ENCODE results near the gene IL4R. TPM values are rescaled to one million over a fixed set of nuclear protein-coding genes. Genes with fewer than 3 reads are reported as not detected.

Gene IL4R
- total and polyA plus RNA-seq, 3 experiments from 2014 or later, result 41.6 to 142 (median 140) TPM

DNA sequence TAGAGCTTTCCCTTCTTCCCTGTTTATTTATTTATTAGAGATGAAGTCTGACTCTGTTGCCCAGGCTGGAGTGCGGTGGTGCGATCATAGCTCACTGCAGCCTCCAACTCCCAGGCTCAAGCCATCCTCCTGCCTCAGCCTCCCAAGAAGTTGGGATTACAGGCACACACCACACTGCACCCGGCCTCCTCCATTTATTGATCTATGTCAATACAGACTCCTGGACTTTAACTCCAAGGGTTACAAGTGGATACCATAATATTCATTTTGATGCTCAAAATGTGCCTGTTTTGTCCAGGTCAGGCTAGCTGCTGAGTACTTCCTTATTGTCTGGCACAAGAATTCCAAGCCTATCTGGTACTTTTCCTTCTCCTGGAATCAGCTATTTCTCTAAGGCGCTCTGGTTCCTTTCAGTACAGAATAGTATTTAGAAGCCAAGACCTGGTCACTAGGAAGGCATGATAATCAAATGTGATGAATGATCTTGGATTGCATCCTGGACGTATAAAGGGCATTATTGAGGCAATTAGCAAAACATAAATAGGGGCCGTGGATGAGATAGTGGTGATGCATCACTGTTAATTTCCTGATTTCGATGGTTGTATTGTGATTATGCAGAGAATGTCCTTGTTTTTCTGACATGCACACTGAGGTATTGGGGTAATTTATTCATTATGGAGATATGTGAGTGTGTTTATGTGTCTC lies 21.7 kb downstream of the IL4R start:
- Histone ChIP-seq H3K36me3 (ENCODE audit: insufficient read depth, low read length) (peaks cover 39% of the 10 kb centered on the region), H3K27ac (ENCODE audit: low read depth, low read length) (no peak overlapping the region), H3K4me1 (ENCODE audit: insufficient read depth, low read length) (peaks cover 8% of the 10 kb centered on the region), H3K4me3 (ENCODE audit: low read length) (no peak overlapping the region), H3K9me3 (ENCODE audit: low read length) (no peaks in the 10 kb centered on the region), H3K27me3 (ENCODE audit: insufficient read depth, low read length, poor library complexity, severe bottlenecking) (no peaks in the 10 kb centered on the region)
- Mint-ChIP-seq H3K9me3 (no peaks in the 10 kb centered on the region), H3K27ac (peak overlapping the region in 7 of 8 donors; percentile 6 to 72 (median 41)), H3K4me3 (no peak overlapping the region), H3K4me1 (peaks cover 20 to 53% (median 45%) of the 10 kb centered on the region in 3 donors), H3K36me3 (peaks cover 19 to 86% (median 22%) of the 10 kb centered on the region in 3 donors), H3K27me3 (no peaks in the 10 kb centered on the region)
- CTCF ChIA-PET, result interaction anchor here (1.1 kb wide), 1 partner anchor 13 kb away, joined by 3 read pairs; no protein-coding TSS in a partner anchor
- peak in 1 of 5 donors; percentile 3 for DNase-seq
- POLR2A ChIA-PET, result no interaction called here

DNA sequence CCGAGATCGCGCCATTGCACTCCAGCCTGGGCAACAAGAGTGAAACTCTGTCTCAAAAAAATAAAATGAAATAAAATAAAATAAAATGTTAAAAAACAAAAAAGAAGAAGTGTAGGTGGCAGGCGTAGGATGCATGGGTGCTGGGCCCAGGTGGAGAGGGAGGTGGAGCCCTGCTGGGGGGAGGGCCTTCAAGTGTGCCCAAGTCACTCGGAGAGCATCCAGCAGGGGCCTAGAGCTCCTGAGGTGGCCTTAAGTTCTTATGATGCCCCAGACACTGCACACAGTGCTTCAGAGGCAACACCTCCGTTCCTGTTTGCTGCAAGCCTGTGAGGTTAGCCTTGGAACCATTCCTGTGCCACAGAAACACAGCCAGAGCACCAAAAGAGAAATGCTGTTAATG lies 23.2 kb downstream of the IL4R start:
- no peaks in the 10 kb centered on the region for H3K9me3 ChIP-seq (ENCODE audit: low read length)
- peaks cover 21 to 40% (median 31%) of the 10 kb centered on the region in 3 donors for H3K4me1 Mint-ChIP-seq
- H3K27ac Mint-ChIP-seq, result peak overlapping the region in 3 of 8 donors; percentile 47 to 76 (median 72)
- H3K4me1 ChIP-seq (ENCODE audit: insufficient read depth, low read length), result no peaks in the 10 kb centered on the region
- POLR2A ChIA-PET, result no interaction called here
- DNase-seq, result no peak
- CTCF ChIA-PET, result no interaction called here
- H3K27me3 Mint-ChIP-seq, result no peaks in the 10 kb centered on the region
- H3K27ac ChIP-seq (ENCODE audit: low read depth, low read length), result no peak overlapping the region
- H3K36me3 Mint-ChIP-seq, result peaks cover 20 to 88% (median 26%) of the 10 kb centered on the region in 3 donors
- H3K27me3 ChIP-seq (ENCODE audit: insufficient read depth, low read length, poor library complexity, severe bottlenecking), result no peaks in the 10 kb centered on the region
- peaks cover 45% of the 10 kb centered on the region for H3K36me3 ChIP-seq (ENCODE audit: insufficient read depth, low read length)
- H3K4me3 ChIP-seq (ENCODE audit: low read length), result no peak overlapping the region
- no peak overlapping the region for H3K4me3 Mint-ChIP-seq
- H3K9me3 Mint-ChIP-seq, result no peaks in the 10 kb centered on the region

DNA sequence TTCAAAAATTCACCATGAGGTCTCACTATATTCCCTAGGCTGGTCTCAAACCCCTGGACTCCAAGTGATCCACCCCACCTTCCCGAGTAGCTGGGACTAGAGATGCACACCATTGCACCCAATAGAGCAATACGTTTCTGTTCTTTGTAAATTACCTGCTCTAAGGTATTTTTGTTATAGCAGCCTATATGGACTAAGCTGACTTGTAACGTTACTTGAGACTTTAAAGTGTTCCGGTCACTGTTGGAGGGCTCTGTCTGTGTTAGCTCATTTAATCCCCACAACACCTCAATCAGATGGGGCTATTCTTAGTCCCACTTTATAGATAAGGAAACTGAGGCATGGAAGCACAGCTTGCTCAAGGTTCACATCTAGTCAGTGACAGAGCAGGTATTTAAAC lies 25.4 kb downstream of the IL4R start:
- Mint-ChIP-seq H3K4me1 (peaks cover 19 to 30% (median 20%) of the 10 kb centered on the region in 3 donors), H3K9me3 (no peaks in the 10 kb centered on the region), H3K27ac (no peak overlapping the region), H3K27me3 (no peaks in the 10 kb centered on the region), H3K4me3 (no peak overlapping the region), H3K36me3 (peaks cover 20 to 88% (median 28%) of the 10 kb centered on the region in 3 donors)
- Histone ChIP-seq H3K4me3 (ENCODE audit: low read length) (no peak overlapping the region), H3K27ac (ENCODE audit: low read depth, low read length) (no peak overlapping the region), H3K9me3 (ENCODE audit: low read length) (no peaks in the 10 kb centered on the region), H3K36me3 (ENCODE audit: insufficient read depth, low read length) (peaks cover 56% of the 10 kb centered on the region), H3K27me3 (ENCODE audit: insufficient read depth, low read length, poor library complexity, severe bottlenecking) (no peaks in the 10 kb centered on the region), H3K4me1 (ENCODE audit: insufficient read depth, low read length) (no peaks in the 10 kb centered on the region)
- ChIA-PET CTCF (interaction anchor here (1.5 kb wide), 1 partner anchor 20 kb away, joined by 4 read pairs; no protein-coding TSS in a partner anchor), POLR2A (no interaction called here)
- no peak for DNase-seq

DNA sequence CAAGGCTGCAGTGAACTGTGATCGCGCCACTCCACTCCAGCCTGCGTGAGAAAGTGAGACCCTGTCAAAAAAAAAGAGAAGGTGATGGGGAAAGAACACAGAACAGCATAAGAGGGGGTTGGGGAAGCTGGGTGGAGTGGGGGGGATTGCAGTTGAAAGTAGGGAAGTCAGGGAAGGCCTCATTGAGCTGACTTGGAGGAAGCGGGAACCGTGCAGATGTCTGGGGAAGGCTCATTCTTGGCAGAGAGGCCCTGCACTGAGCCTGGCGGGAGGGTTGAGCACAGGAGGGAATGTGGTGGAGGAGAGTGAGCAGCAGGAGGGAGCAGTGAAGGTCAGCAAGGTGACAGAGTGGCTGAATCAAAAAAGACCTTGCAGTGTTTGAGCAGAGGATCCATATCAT lies 26.9 kb downstream of the IL4R start:
- peak overlapping the region in 1 of 7 donors; percentile 19 for H3K4me3 Mint-ChIP-seq
- CTCF ChIA-PET, result no interaction called here
- H3K27me3 ChIP-seq (ENCODE audit: insufficient read depth, low read length, poor library complexity, severe bottlenecking), result no peaks in the 10 kb centered on the region
- H3K9me3 ChIP-seq (ENCODE audit: low read length), result no peaks in the 10 kb centered on the region
- H3K36me3 Mint-ChIP-seq, result peaks cover 20 to 87% (median 23%) of the 10 kb centered on the region in 3 donors
- no peaks in the 10 kb centered on the region for H3K27me3 Mint-ChIP-seq
- H3K4me1 ChIP-seq (ENCODE audit: insufficient read depth, low read length), result no peaks in the 10 kb centered on the region
- POLR2A ChIA-PET, result no interaction called here
- peak overlapping the region in 4 of 8 donors; percentile 63 to 88 (median 71) for H3K27ac Mint-ChIP-seq
- H3K27ac ChIP-seq (ENCODE audit: low read depth, low read length), result no peak overlapping the region
- H3K4me1 Mint-ChIP-seq, result peaks cover 7 to 18% (median 12%) of the 10 kb centered on the region in 3 donors
- no peaks in the 10 kb centered on the region for H3K9me3 Mint-ChIP-seq
- no peak overlapping the region for H3K4me3 ChIP-seq (ENCODE audit: low read length)
- peaks cover 48% of the 10 kb centered on the region for H3K36me3 ChIP-seq (ENCODE audit: insufficient read depth, low read length)
- no peak for DNase-seq

DNA sequence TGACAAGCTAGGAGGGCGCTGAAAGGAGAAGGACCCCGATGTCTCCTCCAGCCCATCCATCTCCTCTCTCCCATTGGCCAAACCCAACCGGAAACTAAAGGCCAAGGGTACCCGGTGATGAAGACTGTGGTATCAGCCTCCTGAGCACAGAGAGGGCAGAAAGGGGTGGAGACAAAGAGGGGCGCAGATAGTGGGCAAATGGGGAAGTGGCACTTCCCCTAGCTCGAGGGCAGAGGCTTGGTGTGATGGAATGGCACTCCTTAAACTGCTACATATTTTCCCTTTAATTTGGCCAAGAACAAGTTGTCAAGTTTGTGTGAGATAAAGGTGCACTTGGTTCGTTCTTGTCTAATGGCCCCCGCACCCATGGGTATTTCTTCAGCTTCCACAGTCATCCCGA lies 27.8 kb downstream of the IL4R start:
- no peak overlapping the region for H3K4me3 ChIP-seq (ENCODE audit: low read length)
- DNase-seq, result no peak
- no peaks in the 10 kb centered on the region for H3K27me3 ChIP-seq (ENCODE audit: insufficient read depth, low read length, poor library complexity, severe bottlenecking)
- no peaks in the 10 kb centered on the region for H3K9me3 Mint-ChIP-seq
- peaks cover 20 to 85% (median 24%) of the 10 kb centered on the region in 3 donors for H3K36me3 Mint-ChIP-seq
- peaks cover 0 to 11% (median 7%) of the 10 kb centered on the region in 3 donors for H3K4me1 Mint-ChIP-seq
- H3K27ac Mint-ChIP-seq, result peak overlapping the region in 3 of 8 donors; percentile 34 to 77 (median 71)
- no peaks in the 10 kb centered on the region for H3K9me3 ChIP-seq (ENCODE audit: low read length)
- no peaks in the 10 kb centered on the region for H3K4me1 ChIP-seq (ENCODE audit: insufficient read depth, low read length)
- no peak overlapping the region for H3K4me3 Mint-ChIP-seq
- peaks cover 49% of the 10 kb centered on the region for H3K36me3 ChIP-seq (ENCODE audit: insufficient read depth, low read length)
- ChIA-PET POLR2A (no interaction called here), CTCF (no interaction called here)
- no peaks in the 10 kb centered on the region for H3K27me3 Mint-ChIP-seq
- H3K27ac ChIP-seq (ENCODE audit: low read depth, low read length), result no peak overlapping the region

DNA sequence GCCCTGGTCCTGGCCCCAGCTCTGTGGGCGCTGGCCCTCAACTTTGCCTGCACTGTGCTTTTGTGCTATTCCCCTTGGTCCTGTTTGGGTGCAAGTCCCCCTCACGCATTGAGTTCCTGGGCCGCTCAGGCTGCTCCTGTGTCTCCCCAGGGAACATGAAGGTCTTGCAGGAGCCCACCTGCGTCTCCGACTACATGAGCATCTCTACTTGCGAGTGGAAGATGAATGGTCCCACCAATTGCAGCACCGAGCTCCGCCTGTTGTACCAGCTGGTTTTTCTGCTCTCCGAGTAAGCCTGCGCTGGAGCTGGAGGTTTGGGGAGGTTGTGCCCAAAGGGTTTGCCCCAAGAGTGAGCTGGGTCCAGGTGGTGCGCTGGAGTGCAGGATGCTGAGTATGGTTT lies 28.2 kb downstream of the IL4R start:
- Histone ChIP-seq H3K27me3 (ENCODE audit: insufficient read depth, low read length, poor library complexity, severe bottlenecking) (no peaks in the 10 kb centered on the region), H3K4me1 (ENCODE audit: insufficient read depth, low read length) (no peaks in the 10 kb centered on the region), H3K27ac (ENCODE audit: low read depth, low read length) (no peak overlapping the region), H3K4me3 (ENCODE audit: low read length) (no peak overlapping the region), H3K36me3 (ENCODE audit: insufficient read depth, low read length) (peaks cover 53% of the 10 kb centered on the region), H3K9me3 (ENCODE audit: low read length) (no peaks in the 10 kb centered on the region)
- ChIA-PET POLR2A (no interaction called here), CTCF (no interaction called here)
- Mint-ChIP-seq H3K27me3 (no peaks in the 10 kb centered on the region), H3K4me1 (peaks cover 0 to 11% (median 7%) of the 10 kb centered on the region in 3 donors), H3K4me3 (no peak overlapping the region), H3K27ac (peak overlapping the region in 2 of 8 donors; percentile 34 to 55), H3K9me3 (no peaks in the 10 kb centered on the region), H3K36me3 (peaks cover 20 to 88% (median 26%) of the 10 kb centered on the region in 3 donors)
- no peak for DNase-seq

DNA sequence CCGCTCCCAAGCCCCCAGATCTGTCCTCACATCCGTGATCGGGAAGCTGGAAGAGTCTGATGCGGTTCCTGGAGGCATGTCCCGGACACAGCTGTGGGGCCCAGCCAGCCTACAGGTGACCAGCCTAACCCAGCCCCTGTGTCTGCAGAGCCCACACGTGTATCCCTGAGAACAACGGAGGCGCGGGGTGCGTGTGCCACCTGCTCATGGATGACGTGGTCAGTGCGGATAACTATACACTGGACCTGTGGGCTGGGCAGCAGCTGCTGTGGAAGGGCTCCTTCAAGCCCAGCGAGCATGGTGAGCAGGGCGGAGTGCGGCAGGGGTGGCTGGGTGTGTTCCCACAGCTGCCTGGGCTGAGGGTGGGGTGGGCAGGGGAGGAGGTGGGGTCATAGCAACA lies 30.9 kb downstream of the IL4R start:
- Mint-ChIP-seq H3K4me3 (no peak overlapping the region), H3K27ac (peak overlapping the region in 4 of 8 donors; percentile 27 to 79 (median 48)), H3K9me3 (no peaks in the 10 kb centered on the region), H3K36me3 (peaks cover 24 to 95% (median 42%) of the 10 kb centered on the region in 3 donors), H3K4me1 (peaks cover 0 to 10% (median 8%) of the 10 kb centered on the region in 3 donors), H3K27me3 (no peaks in the 10 kb centered on the region)
- H3K27me3 ChIP-seq (ENCODE audit: insufficient read depth, low read length, poor library complexity, severe bottlenecking), result no peaks in the 10 kb centered on the region
- ChIA-PET POLR2A (no interaction called here), CTCF (interaction anchor here (1.6 kb wide), 1 partner anchor 114 kb away, joined by 5 read pairs; no protein-coding TSS in a partner anchor)
- no peak for DNase-seq
- peaks cover 66% of the 10 kb centered on the region for H3K36me3 ChIP-seq (ENCODE audit: insufficient read depth, low read length)
- no peaks in the 10 kb centered on the region for H3K9me3 ChIP-seq (ENCODE audit: low read length)
- H3K27ac ChIP-seq (ENCODE audit: low read depth, low read length), result no peak overlapping the region
- no peak overlapping the region for H3K4me3 ChIP-seq (ENCODE audit: low read length)
- peaks cover 5% of the 10 kb centered on the region for H3K4me1 ChIP-seq (ENCODE audit: insufficient read depth, low read length)

DNA sequence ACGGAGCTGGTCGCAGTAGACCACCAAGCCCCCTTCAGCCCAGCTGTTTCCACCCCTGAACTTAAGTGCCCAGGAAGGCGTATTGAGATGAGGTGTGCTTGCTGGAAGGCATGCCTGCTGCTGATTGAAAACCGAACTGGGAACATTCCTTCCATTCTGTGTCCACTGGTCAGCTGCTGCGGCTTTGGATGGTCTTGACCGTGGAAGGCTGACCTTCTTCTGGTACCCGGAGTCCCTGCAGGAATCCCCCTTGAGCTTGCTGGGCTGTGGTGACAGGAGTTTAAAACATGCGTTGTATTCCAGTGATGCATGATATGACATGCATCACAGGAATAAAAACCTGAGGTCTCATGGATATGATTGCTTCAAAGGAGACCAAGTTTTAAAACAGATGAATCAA lies 31.4 kb downstream of the IL4R start:
- peaks cover 27 to 96% (median 45%) of the 10 kb centered on the region in 3 donors for H3K36me3 Mint-ChIP-seq
- no peak overlapping the region for H3K27ac Mint-ChIP-seq
- Histone ChIP-seq H3K27ac (ENCODE audit: low read depth, low read length) (no peak overlapping the region), H3K27me3 (ENCODE audit: insufficient read depth, low read length, poor library complexity, severe bottlenecking) (no peaks in the 10 kb centered on the region), H3K36me3 (ENCODE audit: insufficient read depth, low read length) (peaks cover 70% of the 10 kb centered on the region), H3K4me1 (ENCODE audit: insufficient read depth, low read length) (peaks cover 5% of the 10 kb centered on the region), H3K9me3 (ENCODE audit: low read length) (no peaks in the 10 kb centered on the region), H3K4me3 (ENCODE audit: low read length) (no peak overlapping the region)
- H3K4me3 Mint-ChIP-seq, result no peak overlapping the region
- no peaks in the 10 kb centered on the region for H3K9me3 Mint-ChIP-seq
- DNase-seq, result no peak
- H3K4me1 Mint-ChIP-seq, result peaks cover 0 to 10% (median 8%) of the 10 kb centered on the region in 3 donors
- POLR2A ChIA-PET, result no interaction called here
- no peaks in the 10 kb centered on the region for H3K27me3 Mint-ChIP-seq
- CTCF ChIA-PET, result interaction anchor here (1.6 kb wide), 1 partner anchor 115 kb away, joined by 5 read pairs; no protein-coding TSS in a partner anchor
